NB4 (cell line): ENCODE results near the gene CDH12.

Source experiments
- DNase-seq: peaks from one replicate; pipeline ENCODE4 v3.0.0; 2010; ENCODE audit warnings: low read depth
- H3K4me3 ChIP-seq: one replicate; pipeline ENCODE4 v1.5.1; 2011; ENCODE audit warnings: mild to moderate bottlenecking, low read depth, low read length, moderate library complexity
- CTCF ChIP-seq: IDR thresholded peaks from one replicate; pipeline ENCODE4 v1.5.1; 2012; ENCODE audit warnings: low read depth, low read length
- MAX ChIP-seq: IDR thresholded peaks from 2 replicates; pipeline ENCODE4 v1.6.1; 2011; ENCODE audit warnings: low read depth, low read length
- MYC ChIP-seq: IDR thresholded peaks from 2 replicates; pipeline ENCODE4 v1.6.1; 2011; ENCODE audit warnings: low read depth, low read length
- POLR2A ChIP-seq: IDR thresholded peaks from 2 replicates; pipeline ENCODE4 v1.6.1; 2011; ENCODE audit warnings: mild to moderate bottlenecking; ENCODE audit not compliant: insufficient read length; ENCODE audit errors: extremely low read depth

The CDH12 gene

GRCh38 chr5:22432905-22433304, 420.2 kb downstream of the CDH12 start:
- no peak overlapping the region for H3K4me3 ChIP-seq
- TF ChIP-seq POLR2A (no peak), CTCF (no peak), MAX (no peak), MYC (no peak)
- no peak for DNase-seq

- no peak overlapping the region for H3K4me3 ChIP-seq
- no peak for DNase-seq
- TF ChIP-seq POLR2A, result no peak
- no peak for TF ChIP-seq CTCF
- TF ChIP-seq MAX, result no peak
- TF ChIP-seq MYC, result no peak
Measured at GRCh38 chr5:22431840-22432239, 421.3 kb downstream of the CDH12 start.

- no peak for TF ChIP-seq POLR2A
- no peak for TF ChIP-seq MYC
- no peak for TF ChIP-seq CTCF
- no peak for TF ChIP-seq MAX
- DNase-seq, result no peak
- H3K4me3 ChIP-seq, result no peak overlapping the region
Measured at GRCh38 chr5:22431406-22431805, 421.7 kb downstream of the CDH12 start.

GRCh38 chr5:22411554-22412349, 441.4 kb downstream of the CDH12 start:
- DNase-seq, result no peak
- TF ChIP-seq CTCF (no peak), POLR2A (no peak), MYC (no peak), MAX (no peak)
- H3K4me3 ChIP-seq, result no peak overlapping the region

- TF ChIP-seq CTCF, result no peak
- H3K4me3 ChIP-seq, result no peak overlapping the region
- no peak for DNase-seq
Measured at GRCh38 chr5:22391956-22392355, 461.2 kb downstream of the CDH12 start.

GRCh38 chr5:22390888-22391287, 462.3 kb downstream of the CDH12 start:
- TF ChIP-seq CTCF (no peak), MYC (no peak), MAX (no peak), POLR2A (no peak)
- no peak for DNase-seq
- H3K4me3 ChIP-seq, result no peak overlapping the region
